Measurements from ENCODE around the gene PSMB5. TPM values are rescaled to one million over a fixed set of nuclear protein-coding genes. Genes with fewer than 3 reads are reported as not detected.

The PSMB5 gene
- total and polyA plus RNA-seq, 2 of the 13 experiments (the other 11 are each of a cell fraction or from before 2014, with no cell fraction given), result 705 to 871 TPM

DNA sequence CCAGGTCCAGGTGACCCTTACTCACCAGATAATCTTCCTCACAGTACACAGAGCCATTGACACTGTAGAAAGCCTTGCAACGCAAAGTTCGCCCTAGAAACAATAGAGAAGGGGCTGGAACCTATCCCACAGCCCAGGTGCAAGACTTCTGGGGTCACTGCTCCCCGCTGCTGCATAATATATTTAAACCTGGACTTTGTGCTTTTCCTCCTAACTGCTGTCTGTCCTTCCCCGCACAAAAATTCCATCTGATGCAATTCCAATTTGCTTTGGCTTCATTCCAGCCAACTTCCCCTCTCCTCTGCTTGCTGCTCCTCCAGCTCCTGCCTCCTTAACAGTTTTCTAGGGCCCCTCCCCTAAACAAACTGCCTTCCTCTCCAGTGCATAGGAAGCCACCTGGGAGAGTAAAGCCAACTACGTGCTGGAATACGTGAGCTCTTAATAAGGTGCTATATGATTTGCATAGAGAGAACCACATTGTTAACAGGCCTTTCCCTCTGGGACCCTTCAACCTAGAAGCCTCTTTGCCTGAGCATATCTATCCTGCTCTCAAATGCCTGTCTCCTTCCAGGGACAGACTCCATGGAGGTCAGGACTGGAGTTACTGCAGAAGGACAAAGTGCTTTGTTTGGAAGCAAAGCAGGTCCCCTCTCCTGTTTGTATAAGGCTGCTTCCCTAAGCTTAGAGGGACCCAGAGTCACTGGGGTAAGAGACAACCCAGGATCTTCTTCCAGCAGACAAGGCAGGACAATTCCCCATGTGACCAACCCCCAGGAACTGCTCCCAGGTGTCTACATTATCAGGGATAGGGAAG is 57.9 kb downstream of the PSMB5 start (continued):
- peak; percentile 98; the same call in 1 of the 2 replicates for TF ChIP-seq CHD4 (IDR thresholded peaks at IDR 0.05; ENCODE audit: borderline replicate concordance, low read length)
- TF ChIP-seq, protein P1, sequence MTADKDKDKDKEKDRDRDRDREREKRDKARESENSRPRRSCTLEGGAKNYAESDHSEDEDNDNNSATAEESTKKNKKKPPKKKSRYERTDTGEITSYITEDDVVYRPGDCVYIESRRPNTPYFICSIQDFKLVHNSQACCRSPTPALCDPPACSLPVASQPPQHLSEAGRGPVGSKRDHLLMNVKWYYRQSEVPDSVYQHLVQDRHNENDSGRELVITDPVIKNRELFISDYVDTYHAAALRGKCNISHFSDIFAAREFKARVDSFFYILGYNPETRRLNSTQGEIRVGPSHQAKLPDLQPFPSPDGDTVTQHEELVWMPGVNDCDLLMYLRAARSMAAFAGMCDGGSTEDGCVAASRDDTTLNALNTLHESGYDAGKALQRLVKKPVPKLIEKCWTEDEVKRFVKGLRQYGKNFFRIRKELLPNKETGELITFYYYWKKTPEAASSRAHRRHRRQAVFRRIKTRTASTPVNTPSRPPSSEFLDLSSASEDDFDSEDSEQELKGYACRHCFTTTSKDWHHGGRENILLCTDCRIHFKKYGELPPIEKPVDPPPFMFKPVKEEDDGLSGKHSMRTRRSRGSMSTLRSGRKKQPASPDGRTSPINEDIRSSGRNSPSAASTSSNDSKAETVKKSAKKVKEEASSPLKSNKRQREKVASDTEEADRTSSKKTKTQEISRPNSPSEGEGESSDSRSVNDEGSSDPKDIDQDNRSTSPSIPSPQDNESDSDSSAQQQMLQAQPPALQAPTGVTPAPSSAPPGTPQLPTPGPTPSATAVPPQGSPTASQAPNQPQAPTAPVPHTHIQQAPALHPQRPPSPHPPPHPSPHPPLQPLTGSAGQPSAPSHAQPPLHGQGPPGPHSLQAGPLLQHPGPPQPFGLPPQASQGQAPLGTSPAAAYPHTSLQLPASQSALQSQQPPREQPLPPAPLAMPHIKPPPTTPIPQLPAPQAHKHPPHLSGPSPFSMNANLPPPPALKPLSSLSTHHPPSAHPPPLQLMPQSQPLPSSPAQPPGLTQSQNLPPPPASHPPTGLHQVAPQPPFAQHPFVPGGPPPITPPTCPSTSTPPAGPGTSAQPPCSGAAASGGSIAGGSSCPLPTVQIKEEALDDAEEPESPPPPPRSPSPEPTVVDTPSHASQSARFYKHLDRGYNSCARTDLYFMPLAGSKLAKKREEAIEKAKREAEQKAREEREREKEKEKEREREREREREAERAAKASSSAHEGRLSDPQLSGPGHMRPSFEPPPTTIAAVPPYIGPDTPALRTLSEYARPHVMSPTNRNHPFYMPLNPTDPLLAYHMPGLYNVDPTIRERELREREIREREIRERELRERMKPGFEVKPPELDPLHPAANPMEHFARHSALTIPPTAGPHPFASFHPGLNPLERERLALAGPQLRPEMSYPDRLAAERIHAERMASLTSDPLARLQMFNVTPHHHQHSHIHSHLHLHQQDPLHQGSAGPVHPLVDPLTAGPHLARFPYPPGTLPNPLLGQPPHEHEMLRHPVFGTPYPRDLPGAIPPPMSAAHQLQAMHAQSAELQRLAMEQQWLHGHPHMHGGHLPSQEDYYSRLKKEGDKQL (CRISPR knock-in tag; IDR thresholded peaks at IDR 0.05; ENCODE audit: low read depth), result peak; percentile 94
- TF ChIP-seq, protein P2, sequence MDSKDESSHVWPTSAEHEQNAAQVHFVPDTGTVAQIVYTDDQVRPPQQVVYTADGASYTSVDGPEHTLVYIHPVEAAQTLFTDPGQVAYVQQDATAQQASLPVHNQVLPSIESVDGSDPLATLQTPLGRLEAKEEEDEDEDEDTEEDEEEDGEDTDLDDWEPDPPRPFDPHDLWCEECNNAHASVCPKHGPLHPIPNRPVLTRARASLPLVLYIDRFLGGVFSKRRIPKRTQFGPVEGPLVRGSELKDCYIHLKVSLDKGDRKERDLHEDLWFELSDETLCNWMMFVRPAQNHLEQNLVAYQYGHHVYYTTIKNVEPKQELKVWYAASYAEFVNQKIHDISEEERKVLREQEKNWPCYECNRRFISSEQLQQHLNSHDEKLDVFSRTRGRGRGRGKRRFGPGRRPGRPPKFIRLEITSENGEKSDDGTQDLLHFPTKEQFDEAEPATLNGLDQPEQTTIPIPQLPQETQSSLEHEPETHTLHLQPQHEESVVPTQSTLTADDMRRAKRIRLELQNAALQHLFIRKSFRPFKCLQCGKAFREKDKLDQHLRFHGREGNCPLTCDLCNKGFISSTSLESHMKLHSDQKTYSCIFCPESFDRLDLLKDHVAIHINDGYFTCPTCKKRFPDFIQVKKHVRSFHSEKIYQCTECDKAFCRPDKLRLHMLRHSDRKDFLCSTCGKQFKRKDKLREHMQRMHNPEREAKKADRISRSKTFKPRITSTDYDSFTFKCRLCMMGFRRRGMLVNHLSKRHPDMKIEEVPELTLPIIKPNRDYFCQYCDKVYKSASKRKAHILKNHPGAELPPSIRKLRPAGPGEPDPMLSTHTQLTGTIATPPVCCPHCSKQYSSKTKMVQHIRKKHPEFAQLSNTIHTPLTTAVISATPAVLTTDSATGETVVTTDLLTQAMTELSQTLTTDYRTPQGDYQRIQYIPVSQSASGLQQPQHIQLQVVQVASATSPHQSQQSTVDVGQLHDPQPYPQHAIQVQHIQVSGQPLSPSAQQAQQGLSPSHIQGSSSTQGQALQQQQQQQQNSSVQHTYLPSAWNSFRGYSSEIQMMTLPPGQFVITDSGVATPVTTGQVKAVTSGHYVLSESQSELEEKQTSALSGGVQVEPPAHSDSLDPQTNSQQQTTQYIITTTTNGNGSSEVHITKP (CRISPR knock-in tag; IDR thresholded peaks at IDR 0.05; ENCODE audit: low read depth), result 0 out of 2 replicates have a peak, but pooled peaks have one; percentile 69
- TF ChIP-seq ZNF777 (CRISPR knock-in tag; IDR thresholded peaks at IDR 0.05), result no peak
- TF ChIP-seq SAFB2 (CRISPR knock-in tag; IDR thresholded peaks at IDR 0.05; ENCODE audit: borderline replicate concordance, low read depth), result peak; percentile 8; the same call in 1 of the 2 replicates
- TF ChIP-seq, protein P3, sequence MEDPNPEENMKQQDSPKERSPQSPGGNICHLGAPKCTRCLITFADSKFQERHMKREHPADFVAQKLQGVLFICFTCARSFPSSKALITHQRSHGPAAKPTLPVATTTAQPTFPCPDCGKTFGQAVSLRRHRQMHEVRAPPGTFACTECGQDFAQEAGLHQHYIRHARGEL (CRISPR knock-in tag; IDR thresholded peaks at IDR 0.05), result no peak
- TF ChIP-seq PRPF4 (IDR thresholded peaks at IDR 0.05; ENCODE audit: low read depth, low read length, poor library complexity, severe bottlenecking), result no peak
- TF ChIP-seq ZNF563 (CRISPR knock-in tag; IDR thresholded peaks at IDR 0.05), result no peak
- TF ChIP-seq ZC3H4 (CRISPR knock-in tag; IDR thresholded peaks at IDR 0.05; ENCODE audit: borderline replicate concordance), result peak; percentile 92; the same call in 1 of the 2 replicates
- TF ChIP-seq ZNF354B (CRISPR knock-in tag; IDR thresholded peaks at IDR 0.05), result no peak
- TF ChIP-seq, protein P4, sequence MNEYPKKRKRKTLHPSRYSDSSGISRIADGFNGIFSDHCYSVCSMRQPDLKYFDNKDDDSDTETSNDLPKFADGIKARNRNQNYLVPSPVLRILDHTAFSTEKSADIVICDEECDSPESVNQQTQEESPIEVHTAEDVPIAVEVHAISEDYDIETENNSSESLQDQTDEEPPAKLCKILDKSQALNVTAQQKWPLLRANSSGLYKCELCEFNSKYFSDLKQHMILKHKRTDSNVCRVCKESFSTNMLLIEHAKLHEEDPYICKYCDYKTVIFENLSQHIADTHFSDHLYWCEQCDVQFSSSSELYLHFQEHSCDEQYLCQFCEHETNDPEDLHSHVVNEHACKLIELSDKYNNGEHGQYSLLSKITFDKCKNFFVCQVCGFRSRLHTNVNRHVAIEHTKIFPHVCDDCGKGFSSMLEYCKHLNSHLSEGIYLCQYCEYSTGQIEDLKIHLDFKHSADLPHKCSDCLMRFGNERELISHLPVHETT (CRISPR knock-in tag; conservative IDR thresholded peaks at IDR 0.05), result 0 out of 2 replicates have a peak, but pooled peaks have one; percentile 23
- TF ChIP-seq CHD2 (IDR thresholded peaks at IDR 0.05; ENCODE audit: low read depth, low read length), result 0 out of 2 replicates have a peak, but pooled peaks have one; percentile 24
- TF ChIP-seq MATR3 (CRISPR knock-in tag; IDR thresholded peaks at IDR 0.05), result no peak
- no peak; the same call in 1 of the 2 replicates for TF ChIP-seq KMT2A (CRISPR knock-in tag; IDR thresholded peaks at IDR 0.05)
- TF ChIP-seq HNRNPL (IDR thresholded peaks at IDR 0.05; ENCODE audit: low read depth, low read length), result no peak
